HepG2 (cell line): ENCODE measurements around the gene SLC25A33. TPM values are rescaled to one million over a fixed set of nuclear protein-coding genes. Genes with fewer than 3 reads are reported as not detected.

Source experiments
- CAMTA2 ChIP-seq: sonication (generic); formaldehyde crosslinking; IDR thresholded peaks from 2 replicates; pipeline ENCODE4 v1.4.0; 2020; ENCODE audit warnings: mild to moderate bottlenecking, missing genetic modification reagents, borderline replicate concordance
- ETV6 ChIP-seq: sonication (generic); formaldehyde crosslinking; conservative IDR thresholded peaks from 2 replicates; pipeline ENCODE4 v1.4.0; 2020; ENCODE audit warnings: missing genetic modification reagents
- FOXJ3 ChIP-seq: sonication (generic); formaldehyde crosslinking; IDR thresholded peaks from 2 replicates; pipeline ENCODE4 v1.4.0; 2020; ENCODE audit warnings: missing genetic modification reagents, mild to moderate bottlenecking, borderline replicate concordance
- GATAD2A ChIP-seq: IDR thresholded peaks from 2 replicates; pipeline ENCODE4 v1.6.1; 2016
- HDAC2 ChIP-seq: sonication (generic); formaldehyde crosslinking; IDR thresholded peaks from 2 replicates; pipeline ENCODE4 v1.4.0; 2020; ENCODE audit warnings: missing genetic modification reagents
- HOXA3 ChIP-seq: sonication (generic); formaldehyde crosslinking; IDR thresholded peaks from 2 replicates; pipeline ENCODE4 v1.5.0; 2020; ENCODE audit warnings: missing genetic modification reagents
- KDM2A ChIP-seq: sonication (generic); formaldehyde crosslinking; IDR thresholded peaks from 2 replicates; pipeline ENCODE4 v1.4.0; 2020; ENCODE audit warnings: low read depth, missing genetic modification reagents, borderline replicate concordance
- KLF13 ChIP-seq: sonication (generic); formaldehyde crosslinking; IDR thresholded peaks from 2 replicates; pipeline ENCODE4 v1.4.0; 2020; ENCODE audit warnings: mild to moderate bottlenecking, missing genetic modification reagents
- MBD4 ChIP-seq: IDR thresholded peaks from 2 replicates; pipeline ENCODE4 v1.6.1; 2012; ENCODE audit warnings: low read length, inconsistent platforms, borderline replicate concordance
- MTF1 ChIP-seq: sonication (generic); formaldehyde crosslinking; IDR thresholded peaks from 2 replicates; pipeline ENCODE4 v1.5.0; 2020; ENCODE audit warnings: missing genetic modification reagents
- MTF2 ChIP-seq: sonication (generic); formaldehyde crosslinking; IDR thresholded peaks from 2 replicates; pipeline ENCODE4 v1.5.0; 2020; ENCODE audit warnings: missing genetic modification reagents, borderline replicate concordance
- PLRG1 ChIP-seq: fragments of 450-650 bp; conservative IDR thresholded peaks from 2 replicates; pipeline ENCODE4 v1.6.1; 2016
- PREB ChIP-seq: sonication (generic); formaldehyde crosslinking; IDR thresholded peaks from 2 replicates; pipeline ENCODE4 v1.4.0; 2020; ENCODE audit warnings: missing genetic modification reagents
- RBFOX2 ChIP-seq: fragments of 200-400 bp; formaldehyde crosslinking; IDR thresholded peaks from 2 replicates; pipeline ENCODE4 v1.6.1; 2017; ENCODE audit warnings: low read depth, mild to moderate bottlenecking, low read length
- RFX1 ChIP-seq: fragments of 450-650 bp; IDR thresholded peaks from 2 replicates; pipeline ENCODE4 v1.6.1; 2017
- RFX5 ChIP-seq: IDR thresholded peaks from 2 replicates; pipeline ENCODE4 v1.6.1; 2011; ENCODE audit warnings: low read depth, low read length, improper control_type of control experiment
- STAT5B ChIP-seq: sonication (generic); formaldehyde crosslinking; IDR thresholded peaks from 2 replicates; pipeline ENCODE4 v1.4.0; 2020; ENCODE audit warnings: missing genetic modification reagents
- TERF1 ChIP-seq: sonication (generic); formaldehyde crosslinking; IDR thresholded peaks from 2 replicates; pipeline ENCODE4 v1.8.0; 2022; ENCODE audit warnings: mild to moderate bottlenecking, missing genetic modification reagents, moderate library complexity
- TFDP1 ChIP-seq: IDR thresholded peaks from 2 replicates; pipeline ENCODE4 v1.6.1; 2016; ENCODE audit warnings: missing compliant biosample characterization, missing genetic modification reagents, borderline replicate concordance
- TGIF2 ChIP-seq: IDR thresholded peaks from 2 replicates; pipeline ENCODE4 v1.6.1; 2016; ENCODE audit warnings: control low read depth, missing compliant biosample characterization
- ZFP36L1 ChIP-seq: sonication (generic); formaldehyde crosslinking; IDR thresholded peaks from 2 replicates; pipeline ENCODE4 v1.8.0; 2022; ENCODE audit warnings: mild to moderate bottlenecking, missing genetic modification reagents, moderate library complexity
- ZNF136 ChIP-seq: sonication (generic); formaldehyde crosslinking; IDR thresholded peaks from 2 replicates; pipeline ENCODE4 v1.8.1; 2022; ENCODE audit warnings: low read depth, mild to moderate bottlenecking, moderate library complexity, missing genetic modification reagents
- ZNF33B ChIP-seq: sonication (generic); formaldehyde crosslinking; IDR thresholded peaks from 2 replicates; pipeline ENCODE4 v1.5.1; 2020; ENCODE audit warnings: mild to moderate bottlenecking, missing genetic modification reagents
- ZNF546 ChIP-seq: sonication (generic); formaldehyde crosslinking; conservative IDR thresholded peaks from 2 replicates; pipeline ENCODE4 v1.8.1; 2023; ENCODE audit warnings: mild to moderate bottlenecking, missing genetic modification reagents
- ZNF615 ChIP-seq: sonication (generic); formaldehyde crosslinking; IDR thresholded peaks from 2 replicates; pipeline ENCODE4 v1.5.0; 2020; ENCODE audit warnings: mild to moderate bottlenecking, missing genetic modification reagents, borderline replicate concordance
- ZNF713 ChIP-seq: sonication (generic); formaldehyde crosslinking; IDR thresholded peaks from 2 replicates; pipeline ENCODE4 v1.4.0; 2020; ENCODE audit warnings: mild to moderate bottlenecking, missing genetic modification reagents
- ZNF75D ChIP-seq: sonication (generic); formaldehyde crosslinking; IDR thresholded peaks from 2 replicates; pipeline ENCODE4 v1.8.1; 2023; ENCODE audit warnings: missing genetic modification reagents, mild to moderate bottlenecking, borderline replicate concordance
- ZNF776 ChIP-seq: sonication (generic); formaldehyde crosslinking; IDR thresholded peaks from 2 replicates; pipeline ENCODE4 v1.4.0; 2020; ENCODE audit warnings: mild to moderate bottlenecking, missing genetic modification reagents
- polyA plus RNA-seq, 8 experiments: library from polyadenylated mRNA; depleted of rRNA in 3 of 8; stranded (reverse) in 7 of 8; unstranded in 1 of 8; fragments of >200 nt; fragmentation: Illumina TruSeq in 4 of 8; extraction: Trizol in 4 of 8; gene quantifications; 2 replicates each; pipeline versions ENCODE4 v1.2.1 to v1.2.3, GENCODE V29; 2011 to 2016; ENCODE audit warnings: low read depth in 4 of 8, missing spikeins in 1 of 8, mixed read lengths in 1 of 8; ENCODE audit not compliant: insufficient read depth in 1 of 8
- total RNA-seq, 5 experiments: library from RNA; depleted of rRNA; stranded (reverse); fragments of >200 nt; fragmentation: Illumina TruSeq; extraction: Trizol; gene quantifications; 2 replicates each; pipeline ENCODE4 v1.2.3, GENCODE V29; 2016; ENCODE audit warnings: low read depth in 1 of 5

Gene SLC25A33
- total and polyA plus RNA-seq, 2 of the 13 experiments (the other 11 are each of a cell fraction or from before 2014, with no cell fraction given) = 15.4 to 50.3 TPM

- TF ChIP-seq RBFOX2 (no peak; the same call in 1 of the 2 replicates), PLRG1 (no peak), FOXJ3 (CRISPR knock-in tag) (no peak; the same call in 1 of the 2 replicates), ZNF136 (no peak), KLF13 (no peak), MTF1 (CRISPR knock-in tag) (no peak), ZNF713 (CRISPR knock-in tag) (no peak), ZNF75D (CRISPR knock-in tag) (no peak), ZNF546 (CRISPR knock-in tag) (no peak), MTF2 (CRISPR knock-in tag) (no peak), RFX1 (no peak), TGIF2 (no peak), CAMTA2 (CRISPR knock-in tag) (no peak), GATAD2A (CRISPR knock-in tag) (peak; percentile 84), MBD4 (no peak), RFX5 (no peak), ETV6 (CRISPR knock-in tag) (no peak), HDAC2 (CRISPR knock-in tag) (peak; percentile 61; the same call in 1 of the 2 replicates), STAT5B (CRISPR knock-in tag) (no peak), ZNF615 (CRISPR knock-in tag) (no peak), KDM2A (CRISPR knock-in tag) (peak; percentile 57; the same call in 1 of the 2 replicates), TFDP1 (CRISPR knock-in tag) (peak; percentile 22; the same call in 1 of the 2 replicates), HOXA3 (peak; percentile 77; the same call in 1 of the 2 replicates), ZFP36L1 (CRISPR knock-in tag) (peak; percentile 74), TERF1 (CRISPR knock-in tag) (no peak), ZNF33B (CRISPR knock-in tag) (0 out of 2 replicates have a peak, but pooled peaks have one; percentile 37), ZNF776 (CRISPR knock-in tag) (no peak), PREB (CRISPR knock-in tag) (no peak)
Observed at GRCh38 chr1:9500756-9501754, 38.2 kb upstream of the SLC25A33 start (continued).
